GM12873 (cell line): Measurements from ENCODE around the gene COA1.

Source experiments
- CTCF ChIP-seq: IDR thresholded peaks from 2 replicates; pipeline ENCODE4 v1.5.1; 2012; ENCODE audit warnings: low read depth, mild to moderate bottlenecking, moderate library complexity, low read length, control low read depth; ENCODE audit not compliant: insufficient read depth; ENCODE audit errors: missing control alignments

Gene COA1

GRCh38 chr7:43639858-43640491 lies 89.3 kb downstream of the COA1 start:
- no peak for TF ChIP-seq CTCF

- TF ChIP-seq CTCF: no peak
Observed at GRCh38 chr7:43637114-43637806, 92.1 kb downstream of the COA1 start.

GRCh38 chr7:43636093-43636492 lies 93.2 kb downstream of the COA1 start:
- no peak for TF ChIP-seq CTCF

- TF ChIP-seq CTCF: no peak
Observed at GRCh38 chr7:43634384-43634783, 94.9 kb downstream of the COA1 start.

GRCh38 chr7:43632746-43633145 lies 96.6 kb downstream of the COA1 start:
- no peak for TF ChIP-seq CTCF

GRCh38 chr7:43631559-43631958 lies 97.8 kb downstream of the COA1 start:
- TF ChIP-seq CTCF: no peak

GRCh38 chr7:43630482-43630881 lies 98.8 kb downstream of the COA1 start:
- TF ChIP-seq CTCF: no peak
